HG03354 (cell line): ENCODE results near the gene AOPEP.

ENCODE experiments used
- ATAC-seq: cut with Tn5 transposase; IDR thresholded peaks from one replicate; pipeline ENCODE4 v1.9.1; 2021; ENCODE audit warnings: mild to moderate bottlenecking; ENCODE audit not compliant: unreplicated experiment, poor library complexity, severe bottlenecking

AOPEP gene

GRCh38 chr9:94785215-94786169 is 59.0 kb downstream of the AOPEP start:
- ATAC-seq: no peak

GRCh38 chr9:94786586-94786985 is 60.1 kb downstream of the AOPEP start:
- ATAC-seq: no peak

GRCh38 chr9:94787266-94787665 is 60.8 kb downstream of the AOPEP start:
- ATAC-seq: no peak

- ATAC-seq: no peak
These were observed 62.1 kb downstream of the AOPEP start for GRCh38 chr9:94788570-94789105.

GRCh38 chr9:94791435-94791834 is 64.9 kb downstream of the AOPEP start:
- no peak for ATAC-seq

GRCh38 chr9:94792511-94792910 is 66.0 kb downstream of the AOPEP start:
- ATAC-seq: no peak

- no peak for ATAC-seq
These were observed 68.1 kb downstream of the AOPEP start for GRCh38 chr9:94794476-94795167.

- ATAC-seq: no peak
These were observed 70.2 kb downstream of the AOPEP start for GRCh38 chr9:94796687-94797086.

GRCh38 chr9:94798201-94798600 is 71.7 kb downstream of the AOPEP start:
- ATAC-seq: no peak

GRCh38 chr9:94798708-94799107 is 72.2 kb downstream of the AOPEP start:
- no peak for ATAC-seq

- ATAC-seq: no peak
These were observed 73.2 kb downstream of the AOPEP start for GRCh38 chr9:94799578-94800264.

GRCh38 chr9:94800424-94801117 is 74.1 kb downstream of the AOPEP start:
- no peak for ATAC-seq

GRCh38 chr9:94801234-94801633 is 74.7 kb downstream of the AOPEP start:
- ATAC-seq: no peak

- no peak for ATAC-seq
These were observed 75.2 kb downstream of the AOPEP start for GRCh38 chr9:94801681-94802080.

GRCh38 chr9:94802251-94802650 is 75.8 kb downstream of the AOPEP start:
- ATAC-seq: no peak

GRCh38 chr9:94802793-94803192 is 76.3 kb downstream of the AOPEP start:
- ATAC-seq: peak; percentile 49

- ATAC-seq: no peak
These were observed 77.8 kb downstream of the AOPEP start for GRCh38 chr9:94804316-94804715.

- no peak for ATAC-seq
These were observed 78.6 kb downstream of the AOPEP start for GRCh38 chr9:94805051-94805489.

GRCh38 chr9:94805585-94805984 is 79.1 kb downstream of the AOPEP start:
- no peak for ATAC-seq
